Stimulated activated CD4-positive, alpha-beta T cell treated with anti-CD3 and anti-CD28 coated beads, TNF-alpha, amount 100 ng/mL, for 48 hours (primary cell): ENCODE data around the gene C22orf23.
A peak's percentile ranks its signal among the peaks of the same experiment; 100 is the strongest.

Experiments used
- DNase-seq, 3 donors: peaks; one replicate each; pipeline ENCODE4 v3.0.0-alpha.2; 2020; ENCODE audit warnings: low read depth in 3 of 3

C22orf23 gene

DNA sequence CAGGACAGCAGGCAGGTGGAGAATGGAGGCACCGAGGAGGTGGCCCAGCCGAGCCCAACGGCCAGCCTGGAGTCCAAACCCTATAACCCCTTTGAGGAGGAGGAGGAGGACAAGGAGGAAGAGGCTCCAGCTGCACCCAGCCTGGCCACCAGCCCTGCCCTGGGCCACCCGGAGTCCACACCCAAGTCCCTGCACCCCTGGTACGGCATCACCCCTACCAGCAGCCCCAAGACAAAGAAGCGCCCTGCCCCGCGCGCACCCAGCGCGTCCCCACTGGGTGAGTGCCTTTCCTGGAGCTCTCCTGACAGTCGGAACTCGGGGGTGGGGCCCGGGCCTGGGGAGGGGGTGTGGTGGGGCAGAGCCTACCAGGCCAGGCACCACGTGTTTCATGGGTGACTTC, 27.6 kb downstream of the C22orf23 start:
- no peak for DNase-seq

DNA sequence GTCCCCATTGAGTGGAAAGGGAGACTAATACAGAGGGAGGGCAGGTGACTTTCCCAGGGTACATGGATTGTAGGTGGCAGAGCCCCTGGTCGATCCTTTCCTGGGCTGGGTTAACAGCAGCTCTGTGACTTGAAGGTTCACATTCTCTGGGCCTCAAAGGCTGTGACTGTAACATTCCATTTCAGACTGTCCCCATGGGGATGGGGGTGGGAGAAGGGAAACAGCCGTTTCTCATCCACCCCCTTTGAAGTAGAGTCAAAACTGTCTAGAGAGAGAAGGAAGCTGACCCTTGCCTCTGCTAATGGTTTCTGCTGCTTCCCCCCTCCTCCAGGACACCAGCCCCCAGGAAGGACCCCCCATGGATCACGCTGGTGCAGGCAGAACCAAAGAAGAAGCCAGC, 28.1 kb downstream of the C22orf23 start:
- no peak for DNase-seq

DNA sequence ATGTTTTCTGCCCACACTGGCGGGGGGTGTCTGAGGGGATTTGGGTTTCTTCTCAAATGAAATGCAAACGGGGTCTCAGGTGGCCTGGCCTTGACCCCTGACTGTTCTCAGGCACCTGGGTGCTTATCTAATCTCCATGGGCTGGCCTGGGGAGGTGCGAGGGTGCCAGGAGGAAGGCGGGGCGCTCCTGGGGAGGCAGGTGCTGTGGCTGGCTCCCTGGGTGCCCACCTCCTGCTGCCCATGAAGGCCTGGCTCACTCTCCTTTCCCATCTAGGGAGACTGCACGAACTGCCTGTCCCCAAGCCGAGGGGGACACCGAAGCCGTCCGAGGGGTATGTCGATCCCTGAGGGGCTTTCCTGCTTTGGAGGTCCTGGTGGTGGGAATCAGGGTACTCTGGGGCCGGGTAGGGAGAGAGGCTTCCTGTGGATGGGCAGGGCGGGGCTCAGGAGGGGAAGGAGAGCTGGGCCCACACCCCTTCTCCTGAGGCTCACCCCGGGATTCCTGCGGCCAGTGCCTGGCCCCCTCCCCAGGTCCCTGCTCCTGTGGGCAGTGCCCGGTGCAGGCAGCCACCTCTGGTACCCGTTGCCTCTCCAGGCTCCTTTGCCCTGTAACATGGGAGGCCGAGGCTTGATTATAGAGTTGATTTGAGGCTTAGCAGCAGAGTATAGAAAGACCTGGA, 28.9 kb downstream of the C22orf23 start:
- no peak for DNase-seq

DNA sequence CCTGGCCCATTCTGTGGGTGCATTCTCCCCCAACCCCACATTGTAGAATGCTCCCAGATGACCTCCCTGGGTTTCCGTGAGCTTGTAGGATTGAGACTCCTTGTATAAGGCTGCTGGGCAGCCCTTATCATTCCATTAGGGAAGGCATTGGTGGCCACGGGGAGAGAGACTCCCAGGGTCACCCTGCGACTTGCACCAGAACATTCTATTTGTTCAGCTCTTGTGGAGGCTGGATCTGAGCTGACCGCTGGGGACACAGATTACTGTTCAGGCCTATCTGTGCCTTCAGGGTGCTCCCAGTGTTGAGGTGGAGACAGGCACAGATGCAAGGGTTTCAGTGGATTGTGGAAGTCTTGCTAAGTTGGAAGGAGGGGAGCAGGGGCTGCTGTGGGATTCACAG, 29.5 kb downstream of the C22orf23 start:
- no peak for DNase-seq

DNA sequence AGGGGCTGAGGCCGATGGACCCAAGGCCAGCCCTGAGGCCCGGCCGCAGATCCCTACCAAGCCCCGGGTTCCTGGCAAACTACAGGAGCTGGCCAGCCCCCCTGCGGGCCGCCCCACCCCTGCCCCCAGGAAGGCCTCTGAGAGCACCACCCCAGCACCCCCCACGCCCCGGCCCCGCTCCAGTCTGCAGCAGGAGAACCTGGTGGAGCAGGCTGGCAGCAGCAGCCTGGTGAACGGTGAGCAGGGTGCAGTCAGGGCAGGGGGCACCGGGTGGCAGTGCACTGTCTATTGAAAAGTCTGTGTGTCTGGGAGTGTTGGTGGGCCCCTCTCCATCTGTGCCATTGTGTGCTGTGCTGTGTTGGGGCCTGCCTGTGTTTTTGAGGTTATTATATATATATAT, 31.2 kb downstream of the C22orf23 start:
- no peak for DNase-seq

DNA sequence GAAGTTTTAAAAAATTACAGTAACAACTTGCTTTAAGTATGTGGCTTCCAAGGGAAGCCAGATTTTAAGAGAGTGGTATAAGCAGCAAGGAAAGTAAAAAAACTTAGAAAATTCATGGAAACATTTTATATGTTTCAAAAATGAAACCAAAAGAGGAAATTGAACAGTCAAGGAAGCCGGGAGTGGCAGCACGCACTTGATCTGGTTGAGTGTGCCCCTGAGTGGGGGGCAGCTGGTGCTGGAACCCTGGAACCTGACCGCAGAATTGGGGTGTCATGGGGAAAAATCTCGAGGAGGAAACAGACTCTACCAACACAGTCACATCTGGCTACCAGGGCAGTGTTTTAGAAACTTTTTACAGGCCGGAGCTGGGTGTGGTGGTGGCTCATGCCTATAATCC, 33.3 kb downstream of the C22orf23 start:
- DNase-seq = no peak

DNA sequence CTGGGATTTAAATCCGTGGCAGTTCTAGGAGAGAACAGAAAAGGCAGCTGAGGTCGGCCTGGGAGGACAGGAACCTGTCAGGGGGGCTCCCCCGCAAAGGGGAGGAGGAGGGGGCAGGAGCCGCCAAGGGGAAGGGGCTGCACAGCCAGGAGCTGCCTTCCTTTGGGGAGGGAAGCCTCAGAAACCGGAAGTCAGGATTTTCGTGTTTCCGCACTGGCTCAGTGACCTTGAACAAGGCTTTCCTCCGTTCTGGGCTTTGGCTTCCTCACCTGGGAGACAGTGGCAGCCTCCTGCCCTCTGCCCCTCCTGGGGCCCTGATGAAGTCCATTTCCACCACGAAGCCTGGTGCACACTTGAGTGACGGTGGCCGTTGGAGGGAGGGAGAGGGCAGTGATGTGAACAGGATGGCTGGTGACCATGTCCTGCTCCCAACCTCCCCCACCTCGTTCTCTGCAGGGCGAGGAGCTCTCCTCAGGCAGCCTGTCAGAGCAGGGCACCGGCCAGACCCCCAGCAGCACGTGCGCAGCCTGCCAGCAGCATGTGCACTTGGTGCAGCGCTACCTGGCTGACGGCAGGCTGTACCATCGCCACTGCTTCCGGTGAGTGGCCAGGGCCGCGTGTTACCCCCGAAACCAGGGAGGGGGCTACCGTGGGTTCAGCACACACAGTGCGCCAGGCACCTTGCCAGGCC, 34.7 kb downstream of the C22orf23 start:
- DNase-seq = no peak

DNA sequence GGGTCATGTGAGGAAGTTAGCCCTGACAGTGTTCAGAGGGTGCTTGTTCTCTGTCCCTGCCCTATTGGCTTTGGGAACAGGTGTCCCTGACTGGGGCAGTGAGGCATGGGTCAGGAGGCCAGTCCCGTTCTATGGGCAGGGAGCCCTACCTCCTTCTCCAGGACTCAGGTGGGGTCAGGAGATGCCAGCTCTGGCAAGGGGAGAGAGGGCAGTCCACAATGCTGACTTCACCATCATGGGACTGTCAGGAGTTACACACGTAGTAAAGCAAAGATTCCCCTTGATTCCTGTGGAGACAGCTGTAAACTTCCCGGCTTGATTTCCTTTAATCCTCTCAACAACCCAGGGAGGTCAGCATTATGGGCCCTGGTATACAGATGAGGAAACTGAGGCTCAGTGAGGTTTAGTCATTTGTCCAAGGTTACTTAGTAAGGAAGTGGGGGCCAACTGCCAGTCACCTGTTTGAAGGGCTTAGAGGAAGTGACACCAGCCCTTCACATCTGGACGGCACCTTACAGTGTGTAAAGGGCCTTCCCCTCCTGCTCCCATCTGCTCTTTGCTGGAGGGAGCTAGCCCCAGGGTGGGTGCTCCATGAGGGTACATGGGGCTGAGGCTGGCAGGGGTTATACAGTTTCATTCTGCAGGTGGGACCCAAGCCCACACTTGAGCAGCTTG, 35.4 kb downstream of the C22orf23 start:
- no peak for DNase-seq

DNA sequence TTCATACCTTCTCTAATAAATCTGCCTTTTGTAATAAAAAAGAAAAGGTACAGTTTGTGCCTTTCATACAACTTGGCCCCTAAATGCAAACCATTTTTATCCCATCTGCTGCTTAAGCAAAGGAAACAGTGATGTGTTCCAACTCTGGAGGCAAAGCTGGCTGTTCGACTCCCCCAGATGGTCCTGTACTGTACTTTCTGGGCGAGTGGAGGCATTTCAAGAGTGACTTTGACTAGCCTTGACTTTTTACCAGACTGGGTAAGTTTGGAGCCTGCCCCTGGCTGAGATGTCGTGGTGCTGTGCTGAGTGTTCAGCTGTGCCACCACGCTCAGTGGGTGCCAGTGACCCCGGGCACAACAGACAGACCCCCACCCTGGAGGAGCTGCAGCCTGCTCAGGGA, 37.1 kb downstream of the C22orf23 start:
- no peak for DNase-seq

DNA sequence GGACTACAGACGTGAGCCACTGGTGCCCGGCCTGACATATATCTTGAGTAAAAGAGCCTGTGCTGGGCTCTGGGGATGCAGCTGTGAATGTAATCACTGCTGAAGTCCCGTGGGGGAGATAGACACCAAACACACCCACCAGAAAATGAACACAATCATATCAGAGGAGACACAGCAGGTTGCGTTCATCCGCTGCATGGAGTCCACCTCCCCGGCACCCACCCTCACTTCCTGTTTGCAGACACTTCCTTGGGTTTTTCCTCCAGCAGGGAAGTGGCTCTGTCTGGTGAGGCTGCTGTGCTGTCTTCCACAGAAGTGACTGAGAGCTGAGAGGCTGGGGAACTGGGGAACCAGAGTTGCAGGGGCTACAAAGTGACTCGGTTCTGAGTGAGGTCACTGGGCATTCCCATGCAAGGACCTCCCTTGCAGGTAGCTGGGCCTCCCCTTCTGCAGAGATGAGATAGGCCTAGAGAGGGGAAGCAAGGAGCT, 40.1 kb downstream of the C22orf23 start:
- DNase-seq = no peak

DNA sequence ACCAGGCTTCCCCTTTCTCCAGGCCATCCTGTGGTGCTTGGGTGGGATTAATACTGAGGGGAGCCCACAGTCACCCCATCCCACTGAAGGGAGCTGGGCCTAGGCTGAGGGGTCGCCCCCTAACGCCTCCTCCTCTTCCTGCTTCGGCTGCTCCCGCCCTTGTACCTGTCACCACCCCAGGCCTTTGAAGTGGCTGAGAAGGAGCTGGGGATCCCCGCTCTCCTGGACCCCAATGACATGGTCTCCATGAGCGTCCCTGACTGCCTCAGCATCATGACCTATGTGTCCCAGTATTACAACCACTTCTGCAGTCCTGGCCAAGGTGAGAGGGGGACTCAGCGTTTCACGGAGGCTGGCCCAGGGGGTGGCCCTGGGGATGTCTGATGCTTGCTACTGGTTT, 41.2 kb downstream of the C22orf23 start:
- DNase-seq = no peak

DNA sequence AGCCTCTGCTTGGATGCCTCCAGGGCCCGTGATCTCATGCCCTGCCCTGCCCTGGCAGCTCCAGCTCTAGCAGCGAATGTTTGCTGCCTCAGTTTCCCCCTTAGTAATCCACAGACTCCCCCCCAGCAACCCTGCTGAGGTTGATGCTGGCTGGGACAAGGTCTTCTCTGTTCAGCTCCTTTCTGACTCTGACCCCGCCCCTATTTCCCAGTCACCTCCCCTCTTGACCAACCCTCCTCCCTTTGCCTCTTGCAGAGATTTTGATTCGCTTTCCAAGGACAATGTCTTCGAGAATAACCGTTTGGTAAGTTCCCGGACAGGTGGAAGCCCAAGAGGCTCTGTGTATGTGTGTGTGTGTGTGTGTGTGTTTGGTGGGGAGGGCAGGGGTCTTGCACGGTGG, 41.7 kb downstream of the C22orf23 start:
- DNase-seq = no peak

DNA sequence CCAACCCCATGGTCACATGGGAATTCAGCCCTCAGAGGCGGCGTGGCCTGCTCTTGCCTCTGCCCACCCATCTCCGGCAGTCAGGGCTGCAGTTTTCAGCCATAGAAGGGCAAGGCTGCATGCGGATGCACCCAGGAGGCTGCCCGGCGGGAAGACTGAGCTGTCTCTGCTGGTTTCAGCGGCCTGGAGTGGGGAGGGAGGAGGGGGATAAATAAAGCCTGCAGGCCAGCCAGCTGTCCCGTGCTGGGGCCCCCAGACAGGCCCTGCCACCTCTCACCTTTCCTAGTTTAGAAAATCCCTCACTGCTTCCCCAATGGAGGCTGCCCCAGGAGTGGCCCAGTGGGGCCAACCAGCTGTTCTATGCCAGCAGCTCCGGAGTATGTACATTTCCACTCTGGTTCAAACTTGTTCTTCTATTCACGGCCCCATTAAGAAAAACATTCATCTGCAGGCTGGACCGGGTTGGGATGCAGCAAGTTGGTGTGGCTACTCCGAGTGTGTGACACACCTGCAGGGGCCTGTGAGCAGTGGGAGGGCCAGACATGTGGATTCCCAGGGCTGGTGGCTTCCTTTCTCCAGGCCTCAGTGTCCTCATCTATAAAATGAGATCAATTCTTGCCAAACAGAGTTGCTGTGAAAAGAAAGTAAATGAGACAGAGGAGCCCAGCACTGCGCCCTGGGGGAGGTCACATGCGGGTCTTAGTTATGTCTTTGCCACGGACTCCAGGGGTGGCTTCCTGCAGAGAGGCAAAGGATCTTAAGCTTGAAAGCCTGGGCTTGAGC, 42.3 kb downstream of the C22orf23 start:
- no peak for DNase-seq

DNA sequence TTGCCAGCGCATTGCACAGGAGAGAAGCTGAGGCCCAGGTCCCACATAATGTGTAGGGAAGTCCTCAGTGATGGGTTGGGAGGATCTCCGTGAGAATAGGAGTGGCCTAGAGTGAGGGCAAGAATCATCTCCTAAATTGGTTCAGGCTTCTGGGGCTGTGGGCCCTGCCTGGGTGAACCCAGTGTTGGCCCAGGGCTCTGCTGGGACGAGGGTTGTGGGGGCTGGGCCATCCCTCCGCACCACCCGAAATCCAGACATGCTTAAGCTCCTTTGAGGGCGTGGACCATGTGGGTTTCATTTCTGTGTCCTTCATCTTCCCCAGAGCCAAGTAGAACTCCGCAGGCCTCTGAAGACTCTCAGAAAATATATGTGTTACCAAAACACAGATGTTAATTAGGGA, 43.6 kb downstream of the C22orf23 start:
- DNase-seq = no peak

DNA sequence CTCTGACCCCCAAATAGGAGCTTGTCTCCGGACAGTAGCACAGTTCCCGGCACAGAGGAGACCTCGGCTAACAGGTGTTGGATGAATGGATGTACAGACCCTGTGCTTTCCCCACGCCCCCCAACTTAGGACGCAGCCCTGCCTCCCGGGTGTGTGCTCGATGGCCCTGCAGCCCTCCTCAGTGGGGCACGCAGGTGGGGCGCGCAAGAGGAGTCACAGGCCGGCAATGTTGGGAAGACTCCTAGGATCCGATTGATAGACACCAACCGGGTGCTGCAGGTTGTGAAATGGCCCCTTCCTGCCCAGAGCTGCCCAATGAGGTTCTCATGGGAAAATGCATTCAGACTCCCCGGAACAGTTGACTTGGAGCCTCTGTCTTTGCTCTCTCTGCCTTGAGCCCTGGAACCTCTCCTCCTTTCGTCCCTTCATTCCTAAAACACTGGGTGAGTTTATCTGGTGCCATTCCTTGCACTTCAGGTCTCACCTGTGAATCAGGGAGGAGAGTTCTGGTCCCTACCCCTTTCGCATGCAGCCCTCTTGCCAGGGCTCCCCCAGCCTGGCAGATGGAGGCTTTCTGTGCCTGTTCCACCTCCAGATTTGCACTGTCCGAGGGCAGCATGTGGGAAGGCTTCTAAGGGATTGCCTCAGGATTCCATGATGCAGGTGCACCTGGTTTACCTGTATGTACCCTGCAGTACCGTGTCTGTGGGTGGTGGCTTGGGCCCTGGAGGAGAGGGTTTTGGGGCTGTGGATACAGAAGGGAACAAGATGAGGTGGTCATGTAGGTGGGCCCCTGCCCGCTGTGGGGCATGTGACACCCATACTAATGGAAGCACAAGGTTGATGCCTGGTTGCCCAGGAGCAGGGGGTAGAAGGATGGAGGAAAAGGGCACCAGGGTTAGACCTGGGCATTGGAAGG, 46.1 kb downstream of the C22orf23 start:
- DNase-seq = no peak

DNA sequence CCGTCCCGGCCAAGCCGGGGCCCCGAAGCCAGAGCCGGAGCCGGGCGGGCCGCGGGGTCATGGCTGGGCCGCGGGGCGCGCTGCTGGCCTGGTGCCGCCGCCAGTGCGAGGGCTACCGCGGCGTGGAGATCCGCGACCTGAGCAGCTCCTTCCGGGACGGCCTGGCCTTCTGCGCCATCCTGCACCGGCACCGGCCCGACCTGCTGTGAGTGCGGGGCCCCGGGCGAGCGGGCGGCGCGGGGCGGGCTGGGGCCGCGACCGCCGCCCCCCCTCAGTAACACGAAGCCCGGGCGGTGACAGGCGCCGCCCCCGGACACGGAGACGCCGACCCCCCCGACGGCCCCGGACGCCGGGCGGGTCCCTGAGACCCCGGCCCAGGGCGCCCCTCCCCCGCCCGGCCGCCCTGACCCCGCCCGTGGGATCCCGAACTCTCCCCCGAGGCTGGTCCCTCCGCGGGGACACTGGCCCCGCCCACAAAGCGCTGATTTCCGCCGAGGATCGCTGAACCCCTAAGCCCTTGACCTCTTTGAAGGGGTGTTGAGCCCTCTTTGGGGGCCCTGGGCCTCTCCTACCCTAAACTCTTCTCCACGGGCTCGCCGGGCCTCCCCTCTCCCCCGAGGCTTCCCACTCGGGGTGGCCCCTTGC, 46.9 kb downstream of the C22orf23 start:
- DNase-seq = no peak

DNA sequence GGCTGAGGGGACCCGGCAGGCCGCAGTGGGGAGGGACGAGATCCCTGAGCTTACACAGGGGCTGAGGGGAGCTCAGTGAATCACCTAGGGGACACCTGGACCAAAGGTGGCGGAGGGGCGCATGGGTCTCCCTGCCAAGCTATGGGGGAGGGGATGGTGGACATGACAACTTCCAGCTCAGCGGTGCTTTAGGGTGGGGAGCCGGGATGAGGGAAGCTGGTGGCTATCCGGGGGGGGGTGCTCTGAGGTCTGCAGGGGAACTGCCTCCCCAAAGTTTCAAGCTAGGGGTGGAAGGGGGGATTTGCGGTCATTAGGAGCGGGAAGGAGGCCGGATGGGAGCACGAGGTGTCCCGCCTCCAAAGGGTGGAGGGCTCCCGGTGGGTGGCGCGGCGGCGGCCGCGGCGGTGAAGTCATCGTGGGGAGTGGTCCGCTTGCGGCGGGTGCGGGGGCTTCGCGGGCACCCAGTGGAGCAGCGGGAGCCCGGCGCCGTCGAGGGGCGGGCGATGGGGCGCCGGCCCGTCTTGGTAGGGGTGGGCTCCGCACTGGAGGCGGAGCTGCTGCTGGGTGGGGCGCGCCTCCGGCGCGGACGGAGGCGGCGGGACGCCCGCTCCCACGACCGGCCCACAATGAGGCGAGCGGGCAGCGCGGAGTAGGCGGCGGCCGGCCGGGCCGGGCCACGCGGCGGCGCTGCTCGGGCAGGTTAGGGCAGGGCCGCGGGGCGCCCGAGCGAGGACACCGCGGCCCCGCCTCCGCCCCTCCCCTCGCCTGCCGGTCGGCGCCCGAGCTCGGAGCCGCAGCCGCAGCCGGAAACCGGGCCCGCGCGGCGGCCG, 47.7 kb downstream of the C22orf23 start, which contains the start of gene MICALL1:
MICALL1 (plus strand) TSS at position 764 of the 830 bp plus-strand sequence. CDS start 126 bp downstream, outside the sequence.
- DNase-seq = peak in 2 of 3 donors; percentile 43 to 67

DNA sequence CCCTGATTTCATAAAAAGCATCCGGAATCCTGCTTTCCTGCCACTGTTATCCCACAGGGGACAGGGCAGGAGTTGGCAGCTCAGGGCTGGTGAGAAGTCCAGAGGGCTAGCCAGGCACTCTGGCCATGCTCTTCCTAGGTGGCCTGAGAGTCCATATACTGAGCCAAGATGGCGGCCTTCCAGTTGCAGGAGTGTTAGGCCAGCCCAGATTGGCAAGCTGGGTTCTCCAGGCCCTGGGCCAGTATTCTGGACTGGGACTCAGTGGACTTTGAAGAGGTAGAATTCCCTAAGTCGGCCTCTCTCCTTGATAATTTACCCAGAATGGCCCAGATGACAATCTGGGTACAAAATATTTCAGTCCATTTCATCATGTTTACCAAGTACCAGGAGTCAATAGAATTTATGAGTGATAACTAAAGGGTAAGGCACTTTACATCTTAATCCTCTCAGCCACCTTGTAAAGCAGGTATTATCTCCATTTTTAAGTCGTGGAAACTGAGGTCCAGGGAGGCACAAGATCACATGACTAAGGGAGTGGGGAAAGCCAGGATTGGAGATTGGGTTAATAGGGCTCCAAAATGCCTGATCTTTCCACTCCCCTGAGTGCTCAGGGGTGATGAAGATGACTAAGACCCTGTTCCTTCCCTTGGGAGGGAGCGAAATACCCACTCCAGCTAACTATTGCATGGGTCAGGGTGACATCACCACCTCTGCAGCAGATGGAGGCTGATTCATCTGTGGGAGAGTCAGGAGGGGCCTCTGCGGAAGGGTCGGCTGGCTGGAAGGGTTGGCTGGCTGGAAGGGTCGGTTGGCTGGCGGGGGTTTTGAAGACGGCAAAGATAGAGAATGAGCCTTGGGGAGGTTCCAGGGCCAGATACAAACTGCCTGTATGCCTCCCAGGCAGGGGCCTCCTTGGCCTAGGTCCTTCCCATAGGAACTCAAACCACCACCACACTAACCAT, 48.5 kb downstream of the C22orf23 start:
- no peak for DNase-seq
